ENCODE measurements around the gene SNCA. TPM values are rescaled to one million over a fixed set of nuclear protein-coding genes. Genes with fewer than 3 reads are reported as not detected.

Gene SNCA
- total and polyA plus RNA-seq, 2 donors (not counting 1 experiment from before 2014, with no cell fraction given), result 0.95 to 6.8 TPM

GRCh38 chr4:89876548-89876947 lies 39.6 kb upstream of the SNCA start:
- no peak overlapping the region for H3K27ac ChIP-seq (ENCODE audit: insufficient read depth, low read length)
- no peak overlapping the region for H2AFZ ChIP-seq (ENCODE audit: low read length)
- H3K79me2 ChIP-seq (ENCODE audit: control insufficient read depth, insufficient read depth, low read length), result no peaks in the 10 kb centered on the region
- DNase-seq (ENCODE audit: low read depth in 2 of 2), result no peak
- H3K9me3 ChIP-seq (ENCODE audit: control insufficient read depth, insufficient read depth, low read depth, low read length), result no peaks in the 10 kb centered on the region
- no peaks in the 10 kb centered on the region for H3K36me3 ChIP-seq (ENCODE audit: control insufficient read depth, insufficient read depth, low read length)
- no peak overlapping the region for H3K4me3 ChIP-seq (replicated peaks in 1 of 4; ENCODE audit: control extremely low read depth in 1 of 4, insufficient read depth in 1 of 4, low read depth in 3 of 4, low read length in 4 of 4)
- H4K20me1 ChIP-seq (ENCODE audit: control insufficient read depth, extremely low read depth, insufficient read depth, low read length), result no peaks in the 10 kb centered on the region
- H3K4me2 ChIP-seq (ENCODE audit: extremely low read depth, insufficient read depth, low read length), result no peak overlapping the region
- no peaks in the 10 kb centered on the region for H3K27me3 ChIP-seq (ENCODE audit: control insufficient read depth, insufficient read depth, low read length)
- no peak overlapping the region for H3K9ac ChIP-seq (ENCODE audit: insufficient read depth, low read length)
- TF ChIP-seq EZH2 (IDR thresholded peaks at IDR 0.05; ENCODE audit: low read length, missing control alignments), result no peak
- TF ChIP-seq CTCF (conservative IDR thresholded peaks at IDR 0.05 in 1 of 2, IDR thresholded peaks at IDR 0.05 in 1 of 2; ENCODE audit: low read depth in 1 of 2, low read length in 2 of 2), result no peak
- H3K4me1 ChIP-seq (ENCODE audit: control insufficient read depth, extremely low read depth, insufficient read depth, low read length), result no peaks in the 10 kb centered on the region

- Histone ChIP-seq H3K4me2 (ENCODE audit: extremely low read depth, insufficient read depth, low read length) (no peak overlapping the region), H3K9ac (ENCODE audit: insufficient read depth, low read length) (no peak overlapping the region), H3K79me2 (ENCODE audit: control insufficient read depth, insufficient read depth, low read length) (no peaks in the 10 kb centered on the region), H2AFZ (ENCODE audit: low read length) (no peak overlapping the region), H3K4me3 (replicated peaks in 1 of 4; ENCODE audit: control extremely low read depth in 1 of 4, insufficient read depth in 1 of 4, low read depth in 3 of 4, low read length in 4 of 4) (no peak overlapping the region), H4K20me1 (ENCODE audit: control insufficient read depth, extremely low read depth, insufficient read depth, low read length) (no peaks in the 10 kb centered on the region), H3K36me3 (ENCODE audit: control insufficient read depth, insufficient read depth, low read length) (no peaks in the 10 kb centered on the region), H3K4me1 (ENCODE audit: control insufficient read depth, extremely low read depth, insufficient read depth, low read length) (no peaks in the 10 kb centered on the region), H3K27me3 (ENCODE audit: control insufficient read depth, insufficient read depth, low read length) (no peaks in the 10 kb centered on the region), H3K27ac (ENCODE audit: insufficient read depth, low read length) (no peak overlapping the region), H3K9me3 (ENCODE audit: control insufficient read depth, insufficient read depth, low read depth, low read length) (no peaks in the 10 kb centered on the region)
- TF ChIP-seq CTCF (conservative IDR thresholded peaks at IDR 0.05 in 1 of 2, IDR thresholded peaks at IDR 0.05 in 1 of 2; ENCODE audit: low read depth in 1 of 2, low read length in 2 of 2) (no peak), EZH2 (IDR thresholded peaks at IDR 0.05; ENCODE audit: low read length, missing control alignments) (no peak)
- no peak for DNase-seq (ENCODE audit: low read depth in 2 of 2)
These were observed 34.2 kb upstream of the SNCA start for GRCh38 chr4:89871211-89871610.

- peak in 1 of 2 donors; percentile 43 for DNase-seq (ENCODE audit: low read depth in 2 of 2)
- no peak overlapping the region for H3K9ac ChIP-seq (ENCODE audit: insufficient read depth, low read length)
- no peaks in the 10 kb centered on the region for H3K27me3 ChIP-seq (ENCODE audit: control insufficient read depth, insufficient read depth, low read length)
- H3K79me2 ChIP-seq (ENCODE audit: control insufficient read depth, insufficient read depth, low read length), result no peaks in the 10 kb centered on the region
- no peaks in the 10 kb centered on the region for H3K4me1 ChIP-seq (ENCODE audit: control insufficient read depth, extremely low read depth, insufficient read depth, low read length)
- no peak overlapping the region for H3K4me2 ChIP-seq (ENCODE audit: extremely low read depth, insufficient read depth, low read length)
- no peaks in the 10 kb centered on the region for H3K9me3 ChIP-seq (ENCODE audit: control insufficient read depth, insufficient read depth, low read depth, low read length)
- no peak overlapping the region for H2AFZ ChIP-seq (ENCODE audit: low read length)
- no peak overlapping the region for H3K4me3 ChIP-seq (replicated peaks in 1 of 4; ENCODE audit: control extremely low read depth in 1 of 4, insufficient read depth in 1 of 4, low read depth in 3 of 4, low read length in 4 of 4)
- no peaks in the 10 kb centered on the region for H4K20me1 ChIP-seq (ENCODE audit: control insufficient read depth, extremely low read depth, insufficient read depth, low read length)
- H3K27ac ChIP-seq (ENCODE audit: insufficient read depth, low read length), result no peak overlapping the region
- TF ChIP-seq CTCF (conservative IDR thresholded peaks at IDR 0.05 in 1 of 2, IDR thresholded peaks at IDR 0.05 in 1 of 2; ENCODE audit: low read depth in 1 of 2, low read length in 2 of 2) (peak in 1 of 2 donors; percentile 41), EZH2 (IDR thresholded peaks at IDR 0.05; ENCODE audit: low read length, missing control alignments) (no peak)
- no peaks in the 10 kb centered on the region for H3K36me3 ChIP-seq (ENCODE audit: control insufficient read depth, insufficient read depth, low read length)
These were observed 32.1 kb upstream of the SNCA start for GRCh38 chr4:89868999-89869589.

Measured in fibroblast of lung (primary cell).